GM19463 (cell line): ENCODE measurements around the gene ART4.

Source experiments
- ATAC-seq: cut with Tn5 transposase; IDR thresholded peaks from one replicate; pipeline ENCODE4 v1.9.1; 2021; ENCODE audit warnings: mild to moderate bottlenecking, moderate library complexity; ENCODE audit not compliant: unreplicated experiment

Gene ART4

GRCh38 chr12:14814014-14814413 is 29.3 kb downstream of the ART4 start, which contains the start of gene SMCO3:
Gene SMCO3 (minus strand): TSS chr12:14814182. CDS start chr12:14806680, 7,502 bp downstream.
- ATAC-seq = no peak

DNA sequence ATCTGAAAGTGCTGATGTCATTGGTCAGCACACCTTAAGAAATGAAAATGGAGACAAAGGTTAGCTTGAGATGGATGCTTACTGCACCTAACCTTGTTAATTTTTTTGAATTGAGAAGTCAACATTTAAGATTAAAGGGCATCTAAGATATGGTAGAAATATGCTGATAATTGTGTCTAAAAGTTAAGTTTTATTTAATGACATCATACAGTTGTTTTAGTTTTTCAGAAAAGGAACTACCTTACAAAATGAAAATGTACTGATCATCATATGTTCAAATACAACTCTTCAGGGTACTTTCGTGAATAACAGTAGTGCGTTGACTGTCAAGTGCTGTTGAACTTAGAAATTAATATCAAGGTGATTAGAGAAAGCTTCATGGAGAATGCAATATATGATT is 31.8 kb downstream of the ART4 start:
- ATAC-seq = no peak

- no peak for ATAC-seq
Observed at GRCh38 chr12:14810953-14811483, 32.3 kb downstream of the ART4 start.

DNA sequence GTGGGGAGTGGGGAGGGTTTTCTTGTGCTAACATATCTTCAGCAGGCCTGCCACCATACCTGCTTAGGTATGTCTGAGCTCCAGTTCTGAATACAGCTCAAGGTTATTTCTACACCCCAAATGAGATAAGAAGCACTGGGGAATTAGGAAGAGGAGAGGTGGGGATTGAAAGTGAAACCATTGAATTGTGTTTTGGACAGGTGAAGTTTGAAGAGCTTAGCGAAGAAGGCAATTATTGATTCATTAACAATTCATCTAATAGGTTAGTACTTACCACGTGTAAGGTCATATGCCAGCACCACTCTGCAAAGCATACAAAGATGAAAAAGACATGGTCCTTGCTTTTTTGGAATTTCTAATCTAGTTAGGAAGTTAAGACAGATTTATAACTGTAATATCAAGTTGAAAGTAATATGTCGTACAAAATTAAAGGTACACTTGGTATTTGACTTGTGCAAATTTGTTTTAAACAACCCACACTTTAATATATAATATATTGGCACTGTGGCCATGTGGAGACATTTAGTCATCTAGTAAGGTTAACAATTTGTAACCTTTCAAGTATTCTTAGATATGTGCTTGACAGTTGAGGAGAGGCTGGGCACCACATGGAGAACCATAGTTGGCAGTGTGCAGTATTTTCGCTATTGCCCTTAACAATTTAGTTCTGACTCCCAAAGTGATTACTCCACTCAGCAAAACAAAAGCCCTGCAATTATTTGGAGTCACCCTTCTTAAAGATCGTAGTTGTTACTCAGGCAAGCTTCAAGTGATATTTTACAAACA is 33.0 kb downstream of the ART4 start:
- ATAC-seq = no peak

- ATAC-seq = peak; percentile 17
Observed at GRCh38 chr12:14803830-14804160, 39.5 kb downstream of the ART4 start.

GRCh38 chr12:14803011-14803829 is 40.1 kb downstream of the ART4 start, which contains the start of the genes C12orf60 and WBP11:
Gene C12orf60 (plus strand): TSS chr12:14803670. CDS start chr12:14822936, 19,266 bp downstream.
Gene WBP11 (minus strand): TSS chr12:14803478. CDS start chr12:14801383, 2,095 bp downstream.
- ATAC-seq = peak; percentile 98

DNA sequence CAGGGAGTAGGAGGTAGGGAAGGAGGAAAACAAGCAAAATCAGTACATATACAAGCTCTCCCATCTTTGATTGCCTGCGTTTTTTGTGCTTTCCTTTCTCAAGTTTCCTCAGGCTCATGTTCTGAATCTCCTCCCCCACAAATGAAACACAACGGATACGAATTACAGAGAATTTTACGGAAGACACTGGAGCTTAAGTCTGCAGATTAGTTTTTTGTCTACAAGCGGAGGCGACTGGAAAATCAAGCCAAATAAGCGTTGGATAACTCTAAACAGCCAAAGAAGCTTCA is 40.7 kb downstream of the ART4 start:
- no peak for ATAC-seq

- no peak for ATAC-seq
Observed at GRCh38 chr12:14802247-14802646, 41.1 kb downstream of the ART4 start.

DNA sequence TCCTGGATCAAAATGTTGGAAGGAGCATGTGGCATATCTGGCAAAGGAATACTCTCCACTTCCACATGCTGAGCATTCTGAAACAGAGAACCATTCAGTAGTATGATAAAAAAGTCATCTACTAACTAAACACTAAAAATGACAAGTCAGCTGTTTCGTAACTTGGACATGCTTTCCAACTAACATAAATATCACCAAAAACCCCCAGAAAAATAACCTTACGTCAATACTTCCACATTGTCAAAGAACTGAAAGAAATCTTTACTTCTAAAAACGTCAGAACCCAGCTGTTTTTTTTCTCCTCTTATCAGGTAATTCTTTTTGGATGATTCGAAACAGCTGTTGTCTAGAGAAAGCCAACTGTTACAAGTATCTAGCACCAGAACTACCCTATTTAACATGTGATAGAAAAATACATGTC is 48.3 kb downstream of the ART4 start:
- no peak for ATAC-seq

DNA sequence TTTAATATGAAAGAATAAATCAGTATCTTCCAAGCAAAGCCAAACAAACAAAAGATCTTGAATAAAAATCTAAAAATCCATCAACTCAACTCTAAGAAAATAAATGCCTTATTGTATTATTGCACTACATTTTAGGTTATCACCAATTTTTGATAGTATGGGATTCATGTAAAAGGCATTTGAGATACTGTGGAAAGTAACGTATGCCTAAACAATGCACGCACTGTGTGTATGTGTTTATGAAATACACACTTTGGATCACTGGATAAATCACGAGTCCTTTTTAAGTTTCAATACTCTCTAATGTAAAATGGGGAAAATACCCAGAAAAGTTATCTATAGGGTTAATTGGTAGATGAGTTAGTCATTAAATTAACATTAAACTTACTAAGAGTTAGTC is 57.8 kb downstream of the ART4 start:
- no peak for ATAC-seq

DNA sequence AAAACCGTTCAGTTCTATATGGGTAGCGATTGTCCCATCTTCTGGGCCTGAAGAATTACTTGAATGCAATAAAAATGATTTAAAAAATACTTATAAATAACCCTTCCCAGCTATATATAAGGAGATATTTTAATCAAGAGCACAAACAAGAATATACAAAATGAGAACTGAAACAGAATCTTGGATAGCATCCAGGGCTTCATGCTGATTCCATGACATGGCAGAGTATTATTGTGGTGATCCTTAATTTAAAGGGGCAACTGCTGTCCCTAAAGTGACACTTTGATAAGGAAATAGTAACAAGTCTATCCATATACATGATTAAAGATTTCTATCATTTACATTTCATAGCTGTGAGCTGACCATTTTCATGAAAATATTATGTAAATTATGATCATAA is 58.9 kb downstream of the ART4 start:
- no peak for ATAC-seq

GRCh38 chr12:14782756-14783155 is 60.6 kb downstream of the ART4 start:
- ATAC-seq = no peak

GRCh38 chr12:14781563-14781962 is 61.8 kb downstream of the ART4 start:
- no peak for ATAC-seq

- ATAC-seq = no peak
Observed at GRCh38 chr12:14780859-14781258, 62.5 kb downstream of the ART4 start.

DNA sequence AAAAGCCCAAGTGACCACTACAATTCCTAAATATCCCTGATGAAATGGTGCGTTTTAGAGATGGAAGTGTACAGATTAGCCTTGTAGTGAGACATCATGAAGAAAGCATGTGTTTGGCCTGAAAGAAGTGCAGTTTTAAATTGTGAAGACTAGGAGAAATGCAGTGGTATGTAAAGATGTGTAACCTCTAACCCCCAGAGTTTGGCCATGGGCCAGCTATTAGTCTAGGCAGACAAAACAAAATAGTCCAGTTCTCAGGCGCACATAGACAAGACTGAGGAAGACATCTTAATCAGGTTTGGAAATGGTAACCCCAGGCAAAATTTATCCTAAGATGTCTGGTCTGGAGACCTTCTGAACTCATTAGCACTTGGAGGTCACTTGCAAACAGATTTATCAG is 63.5 kb downstream of the ART4 start:
- no peak for ATAC-seq

GRCh38 chr12:14777271-14777670 is 66.1 kb downstream of the ART4 start:
- no peak for ATAC-seq

GRCh38 chr12:14776236-14776961 is 66.9 kb downstream of the ART4 start:
- no peak for ATAC-seq

DNA sequence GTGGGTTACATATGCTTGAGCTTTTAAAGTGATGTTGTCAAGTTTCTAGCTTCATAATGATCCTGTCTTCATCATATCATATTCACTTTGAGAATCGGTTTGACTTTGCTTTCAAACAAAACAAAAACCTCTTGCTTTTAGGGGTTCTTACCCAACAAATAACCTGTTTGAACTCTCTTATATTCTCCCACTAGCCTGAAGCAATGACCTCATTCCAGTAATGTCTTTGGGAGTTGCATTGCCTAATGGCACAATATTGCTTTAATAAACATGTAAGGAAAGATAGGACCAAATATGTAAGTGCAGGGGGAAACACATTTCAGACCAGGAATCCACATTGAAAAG is 67.7 kb downstream of the ART4 start:
- ATAC-seq = no peak
